ENCODE results near the gene PBX3.
"Not testable (repeated sequence)": the region's sequence is repeated elsewhere in the genome, so short reads cannot be mapped to it uniquely, and the experiment has no call there.

Gene PBX3

GRCh38 chr9:125823874-125824406, 76.8 kb downstream of the PBX3 start:
- DNase-seq (ENCODE audit: low spot score), result not testable (repeated sequence)

- no peak for DNase-seq (ENCODE audit: low spot score)
These were observed 78.6 kb downstream of the PBX3 start for GRCh38 chr9:125825762-125826161.

GRCh38 chr9:125826850-125827249, 79.7 kb downstream of the PBX3 start:
- DNase-seq (ENCODE audit: low spot score), result no peak

- no peak for DNase-seq (ENCODE audit: low spot score)
These were observed 82.6 kb downstream of the PBX3 start for GRCh38 chr9:125829743-125830142.

- no peak for DNase-seq (ENCODE audit: low spot score)
These were observed 83.9 kb downstream of the PBX3 start for GRCh38 chr9:125831054-125831453.

GRCh38 chr9:125831616-125832015, 84.4 kb downstream of the PBX3 start:
- no peak for DNase-seq (ENCODE audit: low spot score)

GRCh38 chr9:125835655-125836054, 88.5 kb downstream of the PBX3 start:
- DNase-seq (ENCODE audit: low spot score), result no peak

- DNase-seq (ENCODE audit: low spot score), result no peak
These were observed 92.1 kb downstream of the PBX3 start for GRCh38 chr9:125839317-125839716.

- no peak for DNase-seq (ENCODE audit: low spot score)
These were observed 94.3 kb downstream of the PBX3 start for GRCh38 chr9:125841444-125841843.

GRCh38 chr9:125842242-125842641, 95.1 kb downstream of the PBX3 start:
- DNase-seq (ENCODE audit: low spot score), result no peak

GRCh38 chr9:125843646-125844045, 96.5 kb downstream of the PBX3 start:
- DNase-seq (ENCODE audit: low spot score), result no peak

GRCh38 chr9:125844611-125845010, 97.4 kb downstream of the PBX3 start:
- no peak for DNase-seq (ENCODE audit: low spot score)

GRCh38 chr9:125845271-125845808, 98.2 kb downstream of the PBX3 start:
- no peak for DNase-seq (ENCODE audit: low spot score)

- no peak for DNase-seq (ENCODE audit: low spot score)
These were observed 100.6 kb downstream of the PBX3 start for GRCh38 chr9:125847735-125848134.

- DNase-seq (ENCODE audit: low spot score), result no peak
These were observed 103.0 kb downstream of the PBX3 start for GRCh38 chr9:125850106-125850632.

GRCh38 chr9:125850763-125851162, 103.6 kb downstream of the PBX3 start:
- DNase-seq (ENCODE audit: low spot score), result no peak

- DNase-seq (ENCODE audit: low spot score), result peak; percentile 60
These were observed 104.8 kb downstream of the PBX3 start for GRCh38 chr9:125851979-125852378.

- DNase-seq (ENCODE audit: low spot score), result peak; percentile 18
These were observed 105.2 kb downstream of the PBX3 start for GRCh38 chr9:125852386-125852785.

- DNase-seq (ENCODE audit: low spot score), result no peak
These were observed 107.5 kb downstream of the PBX3 start for GRCh38 chr9:125854553-125855275.

- no peak for DNase-seq (ENCODE audit: low spot score)
These were observed 109.2 kb downstream of the PBX3 start for GRCh38 chr9:125856331-125856730.

GRCh38 chr9:125861405-125862058, 114.4 kb downstream of the PBX3 start:
- no peak for DNase-seq (ENCODE audit: low spot score)

- DNase-seq (ENCODE audit: low spot score), result no peak
These were observed 116.8 kb downstream of the PBX3 start for GRCh38 chr9:125863923-125864322.
